ENCODE data around the gene LYPD6. TPM values are rescaled to one million over a fixed set of nuclear protein-coding genes. Genes with fewer than 3 reads are reported as not detected.

The LYPD6 gene
- total RNA-seq, 2 donors from 2014 or later, result 0.63 to 1.2 TPM

DNA sequence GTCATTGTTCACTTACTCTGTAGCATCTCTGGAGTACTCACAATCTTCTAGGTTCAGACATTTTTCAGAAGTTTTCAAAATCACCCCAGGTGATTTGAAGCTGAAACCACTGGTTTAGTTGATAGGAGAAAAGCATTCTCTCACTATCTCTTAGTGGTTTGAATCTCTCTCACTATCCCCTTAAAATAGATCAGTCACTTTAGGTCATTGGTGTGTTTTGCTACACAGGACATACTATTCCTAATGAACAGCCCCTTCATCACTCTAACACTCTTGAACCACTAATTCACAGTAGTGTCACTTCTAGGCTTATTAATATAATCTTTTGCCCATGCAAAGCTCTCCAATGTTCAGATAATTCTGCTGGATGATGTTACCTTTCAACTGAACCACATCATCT is 34.5 kb downstream of the LYPD6 start:
- no peak overlapping the region for H3K4me3 ChIP-seq
- TF ChIP-seq, protein P1, sequence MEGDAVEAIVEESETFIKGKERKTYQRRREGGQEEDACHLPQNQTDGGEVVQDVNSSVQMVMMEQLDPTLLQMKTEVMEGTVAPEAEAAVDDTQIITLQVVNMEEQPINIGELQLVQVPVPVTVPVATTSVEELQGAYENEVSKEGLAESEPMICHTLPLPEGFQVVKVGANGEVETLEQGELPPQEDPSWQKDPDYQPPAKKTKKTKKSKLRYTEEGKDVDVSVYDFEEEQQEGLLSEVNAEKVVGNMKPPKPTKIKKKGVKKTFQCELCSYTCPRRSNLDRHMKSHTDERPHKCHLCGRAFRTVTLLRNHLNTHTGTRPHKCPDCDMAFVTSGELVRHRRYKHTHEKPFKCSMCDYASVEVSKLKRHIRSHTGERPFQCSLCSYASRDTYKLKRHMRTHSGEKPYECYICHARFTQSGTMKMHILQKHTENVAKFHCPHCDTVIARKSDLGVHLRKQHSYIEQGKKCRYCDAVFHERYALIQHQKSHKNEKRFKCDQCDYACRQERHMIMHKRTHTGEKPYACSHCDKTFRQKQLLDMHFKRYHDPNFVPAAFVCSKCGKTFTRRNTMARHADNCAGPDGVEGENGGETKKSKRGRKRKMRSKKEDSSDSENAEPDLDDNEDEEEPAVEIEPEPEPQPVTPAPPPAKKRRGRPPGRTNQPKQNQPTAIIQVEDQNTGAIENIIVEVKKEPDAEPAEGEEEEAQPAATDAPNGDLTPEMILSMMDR (IDR thresholded peaks at IDR 0.05), result no peak
- DNase-seq (ENCODE audit: low spot score), result no peak

DNA sequence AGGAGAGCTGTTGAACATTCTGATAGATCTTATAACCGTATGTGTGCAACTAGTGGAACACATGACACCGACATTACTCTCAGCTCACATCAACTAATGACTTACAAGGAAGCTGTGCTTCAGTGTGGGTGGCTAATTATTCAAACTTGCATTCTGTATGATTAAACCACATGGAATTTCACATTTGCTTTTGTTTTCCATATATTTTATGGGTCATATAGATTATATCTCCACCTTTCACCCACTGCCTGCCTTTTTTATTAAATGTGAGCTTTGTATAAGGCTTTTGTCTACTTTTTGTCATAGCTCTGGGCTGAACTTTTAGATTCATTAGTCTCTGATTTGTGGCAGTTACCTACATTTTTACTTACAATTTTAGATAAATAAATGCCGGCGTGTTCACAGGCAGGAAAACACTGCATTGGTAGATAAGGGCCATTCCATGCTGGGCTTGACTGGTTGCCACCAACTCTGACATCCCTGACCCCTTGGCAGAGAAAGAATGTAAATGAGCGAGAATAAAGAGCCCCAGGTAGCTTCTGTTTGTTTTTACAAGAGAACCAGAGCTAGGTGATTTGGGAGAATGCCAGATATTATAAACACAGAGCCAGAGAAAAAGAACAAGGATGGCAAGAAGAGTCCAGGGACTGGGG is 35.7 kb downstream of the LYPD6 start:
- no peaks in the 10 kb centered on the region for H3K36me3 ChIP-seq
- no peak for DNase-seq (ENCODE audit: low spot score)
- TF ChIP-seq, protein P1 (IDR thresholded peaks at IDR 0.05), result no peak

More for the DNA sequence above, 34.5 kb downstream of the LYPD6 start:
- H3K4me1 ChIP-seq, result no peaks in the 10 kb centered on the region
- H3K36me3 ChIP-seq, result no peaks in the 10 kb centered on the region
- H3K9me3 ChIP-seq, result no peaks in the 10 kb centered on the region
- no peak overlapping the region for H3K27ac ChIP-seq
- H3K27me3 ChIP-seq, result no peaks in the 10 kb centered on the region

DNA sequence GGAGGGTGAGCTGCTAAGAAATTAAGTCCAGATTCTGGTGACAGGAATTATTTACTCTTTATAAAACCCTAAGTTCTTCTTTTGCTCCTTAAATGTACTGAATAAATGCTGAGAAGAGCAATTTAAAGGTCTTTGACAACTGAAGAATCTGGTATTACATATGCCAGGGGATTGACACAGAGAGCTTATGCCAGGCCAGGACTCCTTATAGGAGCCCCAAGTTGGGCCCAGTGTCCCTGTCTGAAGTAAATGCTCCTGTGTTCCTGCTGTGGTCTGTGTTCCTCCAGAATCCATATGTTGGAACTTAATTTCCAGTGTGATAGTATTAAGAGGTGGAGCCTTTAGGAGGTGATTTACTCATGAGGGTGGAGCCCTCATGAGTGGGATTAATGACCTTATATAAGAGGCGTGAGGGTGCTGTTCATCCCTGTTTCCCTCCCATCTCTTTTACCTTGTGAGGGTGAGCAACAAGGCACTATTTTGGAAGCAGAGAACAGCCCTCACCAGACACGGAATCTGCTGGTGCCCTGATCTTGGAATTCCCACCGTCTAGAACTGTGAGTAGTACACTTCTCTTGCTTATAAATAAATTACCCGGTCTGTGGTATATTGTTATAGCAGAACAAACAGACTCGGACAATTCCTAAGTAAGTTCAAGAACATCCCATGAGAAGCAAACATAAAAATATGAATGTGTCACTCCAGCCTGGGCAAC is 39.8 kb downstream of the LYPD6 start:
- Histone ChIP-seq H3K4me3 (no peak overlapping the region), H3K36me3 (no peaks in the 10 kb centered on the region), H3K4me1 (no peaks in the 10 kb centered on the region), H3K27ac (no peak overlapping the region), H3K27me3 (no peaks in the 10 kb centered on the region), H3K9me3 (no peaks in the 10 kb centered on the region)
- TF ChIP-seq, protein P1 (IDR thresholded peaks at IDR 0.05), result no peak
- no peak for DNase-seq (ENCODE audit: low spot score)

More for the DNA sequence above, 35.7 kb downstream of the LYPD6 start:
- Histone ChIP-seq H3K9me3 (no peaks in the 10 kb centered on the region), H3K27me3 (no peaks in the 10 kb centered on the region), H3K4me3 (no peak overlapping the region), H3K4me1 (no peaks in the 10 kb centered on the region), H3K27ac (no peak overlapping the region)

DNA sequence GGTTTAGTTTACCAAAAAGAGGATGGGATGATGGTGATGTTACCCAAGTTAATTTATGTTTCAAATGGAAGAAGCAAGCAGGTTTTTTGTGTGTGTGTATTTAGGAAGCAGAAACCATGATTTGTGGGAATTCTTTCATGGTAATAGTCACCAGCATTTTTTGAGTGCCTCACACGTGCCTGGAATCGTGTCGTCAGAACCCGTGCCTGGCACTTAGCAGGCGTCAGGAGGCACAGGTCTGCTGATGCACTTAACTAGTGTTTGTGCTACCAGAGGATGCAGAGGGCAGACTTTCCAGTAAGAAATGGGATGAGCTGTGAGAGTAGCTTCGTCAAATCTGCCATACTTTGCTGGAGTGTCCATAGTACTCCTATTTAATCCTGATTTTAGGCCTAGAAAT is 41.1 kb downstream of the LYPD6 start:
- DNase-seq (ENCODE audit: low spot score), result no peak
- TF ChIP-seq, protein P1 (IDR thresholded peaks at IDR 0.05), result no peak
- Histone ChIP-seq H3K4me1 (no peaks in the 10 kb centered on the region), H3K27me3 (no peaks in the 10 kb centered on the region), H3K9me3 (no peaks in the 10 kb centered on the region), H3K36me3 (no peaks in the 10 kb centered on the region), H3K27ac (no peak overlapping the region), H3K4me3 (no peak overlapping the region)

DNA sequence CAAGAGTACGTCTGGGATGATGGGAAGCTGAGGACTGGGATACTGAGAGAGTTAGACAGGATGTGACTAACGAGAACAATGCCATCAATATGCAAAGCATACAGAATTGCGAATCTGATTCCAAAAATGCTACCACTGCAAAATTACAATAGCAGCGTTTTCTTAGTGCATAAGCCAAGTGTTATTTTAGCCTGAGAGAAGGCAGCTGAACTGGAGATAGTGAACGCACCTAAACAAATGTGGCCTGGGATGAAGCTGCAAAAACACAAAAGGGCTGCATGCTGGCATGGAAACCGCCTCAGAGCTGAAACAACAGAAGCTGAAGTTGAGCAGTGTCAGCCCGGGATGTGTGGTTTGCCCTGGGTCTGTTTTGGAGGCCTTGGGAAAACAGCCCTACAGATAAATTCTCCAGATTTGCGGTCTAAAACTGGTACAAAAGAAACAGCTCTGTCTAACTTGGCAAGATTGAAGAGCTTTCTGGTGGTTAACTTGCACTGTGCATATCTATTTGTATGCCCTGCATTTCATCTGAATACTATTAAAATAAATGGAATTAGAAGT is 45.5 kb downstream of the LYPD6 start:
- no peaks in the 10 kb centered on the region for H3K36me3 ChIP-seq
- no peaks in the 10 kb centered on the region for H3K27me3 ChIP-seq
- H3K27ac ChIP-seq, result no peak overlapping the region
- no peak overlapping the region for H3K4me3 ChIP-seq
- DNase-seq (ENCODE audit: low spot score), result no peak
- TF ChIP-seq, protein P1 (IDR thresholded peaks at IDR 0.05), result no peak
- H3K4me1 ChIP-seq, result no peaks in the 10 kb centered on the region
- no peaks in the 10 kb centered on the region for H3K9me3 ChIP-seq

Data from right atrium auricular region (tissue), 2 donors.